Osteoblast (primary cell): Measurements from ENCODE around the gene DAP3. TPM values are rescaled to one million over a fixed set of nuclear protein-coding genes. Genes with fewer than 3 reads are reported as not detected.
"Not testable (repeated sequence)": the region's sequence is repeated elsewhere in the genome, so short reads cannot be mapped to it uniquely, and the experiment has no call there.

Experiments
- DNase-seq: peaks from one replicate; pipeline ENCODE4 v3.0.0; 2011; ENCODE audit warnings: low spot score, mixed read lengths; ENCODE audit not compliant: insufficient read length; ENCODE audit errors: missing footprints
- H2AFZ ChIP-seq: 2 replicates; pipeline ENCODE4 v1.6.0; 2011; ENCODE audit warnings: mild to moderate bottlenecking, low read length
- H3K27ac ChIP-seq: 2 replicates; pipeline ENCODE4 v1.5.1; 2011; ENCODE audit warnings: mild to moderate bottlenecking, low read depth, low read length, moderate library complexity
- H3K27me3 ChIP-seq: 2 replicates; pipeline ENCODE4 v1.6.0; 2012; ENCODE audit warnings: mild to moderate bottlenecking, control low read depth, inconsistent platforms, low read length, moderate library complexity; ENCODE audit not compliant: insufficient read depth
- H3K36me3 ChIP-seq: 2 replicates; pipeline ENCODE4 v1.5.1; 2011; ENCODE audit warnings: mild to moderate bottlenecking, low read length, control low read depth, moderate library complexity; ENCODE audit not compliant: insufficient read depth
- H3K4me1 ChIP-seq: 2 replicates; pipeline ENCODE4 v1.5.1; 2011; ENCODE audit warnings: mild to moderate bottlenecking, low read length, control low read depth, moderate library complexity; ENCODE audit not compliant: insufficient read depth
- H3K4me2 ChIP-seq: 2 replicates; pipeline ENCODE4 v1.6.0; 2011; ENCODE audit warnings: mild to moderate bottlenecking, low read length; ENCODE audit not compliant: insufficient read depth
- H3K4me3 ChIP-seq: fragments of 200-600 bp; sonication (generic); 3 replicates; pipeline ENCODE4 v1.5.1; 2012; ENCODE audit warnings: mild to moderate bottlenecking, low read length, inconsistent platforms; ENCODE audit not compliant: insufficient read depth
- H3K79me2 ChIP-seq: 2 replicates; pipeline ENCODE4 v1.6.0; 2012; ENCODE audit warnings: mild to moderate bottlenecking, low read length, control low read depth, inconsistent platforms; ENCODE audit not compliant: insufficient read depth
- H3K9me3 ChIP-seq: 2 replicates; pipeline ENCODE4 v1.5.1; 2011; ENCODE audit warnings: low read depth, low read length, control low read depth
- H4K20me1 ChIP-seq: 2 replicates; pipeline ENCODE4 v1.6.0; 2012; ENCODE audit warnings: mild to moderate bottlenecking, low read length, control low read depth; ENCODE audit not compliant: insufficient read depth
- CTCF ChIP-seq: IDR thresholded peaks from 2 replicates; pipeline ENCODE4 v1.5.1; 2011; ENCODE audit warnings: mild to moderate bottlenecking, low read depth, low read length, moderate library complexity; ENCODE audit errors: extremely low read depth
- total RNA-seq: library from RNA; depleted of rRNA; stranded (reverse); fragments of >200 nt; gene quantifications from 2 replicates; pipeline ENCODE4 v1.2.3, GENCODE V29; 2012

DAP3 gene
- total RNA-seq, 1 donor: 73.1 TPM

DNA sequence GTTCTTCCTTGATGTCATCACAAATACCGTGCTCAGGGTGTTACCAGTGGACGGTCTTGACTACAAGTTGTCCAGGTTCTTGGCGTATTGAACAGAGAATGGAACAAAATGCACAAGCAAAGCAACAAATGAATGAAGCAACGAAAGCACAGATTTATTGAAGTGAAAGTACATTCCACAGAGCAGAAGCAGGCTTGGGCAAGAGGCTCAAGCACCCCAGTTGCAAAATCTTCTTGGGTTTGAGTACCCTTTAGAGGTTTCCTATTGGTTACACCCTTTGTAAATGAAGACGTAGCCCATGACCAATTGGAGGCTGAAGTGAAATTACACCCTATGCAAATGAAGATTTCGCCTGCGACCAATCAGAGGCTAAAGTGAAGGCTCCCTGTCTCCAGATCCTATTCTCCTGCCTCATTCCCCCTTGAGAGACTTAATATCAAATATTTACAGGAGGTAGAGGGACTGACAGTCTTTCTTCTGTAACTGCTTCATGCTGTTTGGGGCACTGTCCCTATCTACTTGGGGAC is 38.6 kb upstream of the DAP3 start:
- H2AFZ ChIP-seq: no peak overlapping the region
- DNase-seq: no peak
- no peaks in the 10 kb centered on the region for H4K20me1 ChIP-seq
- H3K4me1 ChIP-seq: peaks cover 36% of the 10 kb centered on the region
- TF ChIP-seq CTCF: no peak
- H3K4me2 ChIP-seq: no peak overlapping the region
- H3K79me2 ChIP-seq: peaks cover 3% of the 10 kb centered on the region
- H3K27me3 ChIP-seq: peaks cover 8% of the 10 kb centered on the region
- H3K27ac ChIP-seq: no peak overlapping the region
- H3K4me3 ChIP-seq: no peak overlapping the region
- H3K36me3 ChIP-seq: no peaks in the 10 kb centered on the region
- no peaks in the 10 kb centered on the region for H3K9me3 ChIP-seq

DNA sequence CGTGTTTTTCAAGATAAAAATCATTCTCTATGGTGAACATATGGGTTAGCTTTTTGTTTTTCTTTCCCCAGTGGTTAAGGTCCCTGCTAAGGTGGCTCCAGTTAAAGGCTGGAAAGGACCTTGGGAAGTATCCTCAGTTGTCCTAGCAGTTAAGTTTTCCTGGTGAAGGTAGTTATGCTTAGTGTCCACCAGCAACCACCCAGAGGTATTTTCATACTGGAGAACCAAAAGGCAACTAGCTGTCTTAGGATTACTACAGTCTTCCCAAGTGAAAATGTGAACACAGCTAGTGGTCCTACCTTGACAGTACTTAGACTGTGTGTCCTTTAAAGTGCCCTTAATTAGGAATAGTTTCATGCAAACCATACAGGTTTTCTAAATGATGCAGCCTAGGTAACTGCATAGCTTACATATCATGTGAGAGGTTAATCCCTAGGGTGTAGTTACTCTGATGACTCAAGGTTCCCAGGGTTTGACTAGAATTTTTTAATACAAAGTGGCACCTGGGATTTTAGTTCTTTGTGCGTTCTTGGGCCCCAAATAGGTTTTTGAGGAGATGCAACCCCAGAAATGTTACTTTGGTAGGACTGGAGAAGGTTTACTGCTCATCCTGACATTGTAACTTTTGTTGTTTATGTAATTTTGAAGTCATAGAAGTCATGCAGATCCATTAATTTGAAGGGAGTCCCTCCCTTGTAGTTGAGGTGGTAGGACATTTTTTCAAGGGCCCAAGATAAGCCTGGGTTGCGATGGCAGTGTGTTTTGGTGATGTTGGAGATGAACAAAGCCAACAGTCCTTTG is 36.8 kb upstream of the DAP3 start:
- no peak overlapping the region for H2AFZ ChIP-seq
- peaks cover 11% of the 10 kb centered on the region for H3K27me3 ChIP-seq
- H4K20me1 ChIP-seq: no peaks in the 10 kb centered on the region
- no peaks in the 10 kb centered on the region for H3K79me2 ChIP-seq
- no peaks in the 10 kb centered on the region for H3K9me3 ChIP-seq
- H3K27ac ChIP-seq: peak overlapping the region; percentile 67
- no peak for TF ChIP-seq CTCF
- H3K4me2 ChIP-seq: peak overlapping the region; percentile 66
- H3K4me3 ChIP-seq: peak overlapping the region; percentile 52
- no peak for DNase-seq
- H3K36me3 ChIP-seq: no peaks in the 10 kb centered on the region
- peaks cover 23% of the 10 kb centered on the region for H3K4me1 ChIP-seq

DNA sequence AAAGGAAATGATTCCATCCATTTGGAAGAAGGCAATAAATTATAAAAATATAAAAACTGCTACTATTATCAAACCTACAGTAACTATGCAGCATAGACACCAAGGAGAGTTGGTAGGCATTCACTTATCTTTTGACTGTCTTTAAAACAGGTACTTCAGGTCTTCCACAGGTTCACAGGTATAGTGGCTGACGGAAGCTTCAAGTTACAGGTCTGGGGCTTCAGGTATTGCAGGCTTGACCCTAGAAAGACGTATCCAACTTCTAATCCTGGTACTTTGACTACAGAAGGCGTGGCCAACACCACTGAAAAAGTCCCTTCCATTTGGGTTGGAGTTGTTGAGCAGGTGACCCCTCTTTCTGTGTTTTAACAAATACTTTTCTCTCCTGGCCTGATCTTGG is 35.9 kb upstream of the DAP3 start:
- no peak overlapping the region for H2AFZ ChIP-seq
- H3K4me2 ChIP-seq: no peak overlapping the region
- H3K4me1 ChIP-seq: peaks cover 22% of the 10 kb centered on the region
- no peak for DNase-seq
- no peaks in the 10 kb centered on the region for H3K36me3 ChIP-seq
- no peaks in the 10 kb centered on the region for H3K9me3 ChIP-seq
- TF ChIP-seq CTCF: no peak
- H3K79me2 ChIP-seq: no peaks in the 10 kb centered on the region
- no peaks in the 10 kb centered on the region for H4K20me1 ChIP-seq
- peaks cover 11% of the 10 kb centered on the region for H3K27me3 ChIP-seq
- no peak overlapping the region for H3K4me3 ChIP-seq
- H3K27ac ChIP-seq: no peak overlapping the region

GRCh38 chr1:155657463-155657862 is 31.4 kb upstream of the DAP3 start:
- no peak overlapping the region for H3K27ac ChIP-seq
- no peaks in the 10 kb centered on the region for H3K4me1 ChIP-seq
- H3K79me2 ChIP-seq: no peaks in the 10 kb centered on the region
- TF ChIP-seq CTCF: no peak
- H2AFZ ChIP-seq: no peak overlapping the region
- H3K27me3 ChIP-seq: peaks cover 11% of the 10 kb centered on the region
- no peak overlapping the region for H3K4me2 ChIP-seq
- no peak for DNase-seq
- peaks cover 29% of the 10 kb centered on the region for H3K36me3 ChIP-seq
- no peak overlapping the region for H3K4me3 ChIP-seq
- no peaks in the 10 kb centered on the region for H3K9me3 ChIP-seq
- H4K20me1 ChIP-seq: peaks cover 2% of the 10 kb centered on the region

GRCh38 chr1:155661239-155661638 is 27.7 kb upstream of the DAP3 start:
- H3K4me2 ChIP-seq, H3K27ac ChIP-seq, H3K4me3 ChIP-seq, H3K27me3 ChIP-seq, DNase-seq, H3K4me1 ChIP-seq, H2AFZ ChIP-seq, H3K9me3 ChIP-seq, H4K20me1 ChIP-seq, H3K79me2 ChIP-seq: not testable (repeated sequence)
- peaks cover 48% of the 10 kb centered on the region for H3K36me3 ChIP-seq
